DND-41 (cell line): Measurements from ENCODE around the gene TSPAN5.

Source experiments
- CTCF ChIP-seq: IDR thresholded peaks from 2 replicates; pipeline ENCODE4 v1.5.1; 2012; ENCODE audit warnings: borderline replicate concordance, low read length, moderate library complexity, mild to moderate bottlenecking; ENCODE audit not compliant: poor library complexity, severe bottlenecking; ENCODE audit errors: extremely low read depth
- EZH2 ChIP-seq: IDR thresholded peaks from 3 replicates; pipeline ENCODE4 v1.6.1; 2012; ENCODE audit warnings: borderline replicate concordance, low read depth, mild to moderate bottlenecking, moderate library complexity, low read length, inconsistent platforms; ENCODE audit not compliant: severe bottlenecking

GRCh38 chr4:98586962-98587354 lies 71.5 kb downstream of the TSPAN5 start:
- TF ChIP-seq CTCF (no peak), EZH2 (no peak)
